Naive thymus-derived CD4-positive, alpha-beta T cell (primary cell): ENCODE data around the gene WSCD1. TPM values are rescaled to one million over a fixed set of nuclear protein-coding genes. Genes with fewer than 3 reads are reported as not detected.

Experiments used
- ATAC-seq: fragments of 150-1000 bp; cut with Tn5 transposase; 2 replicates; pipeline ENCODE4 v1.10.0; 2021; ENCODE audit warnings: mild to moderate bottlenecking, moderate library complexity
- CTCF ChIA-PET: fragments of 350-600 bp; sonication (Branson Sonifier 250); formaldehyde crosslinking; loops from one replicate; lab custom pipeline; 2021; ENCODE audit warnings: antibody characterized with exemption; lab: Charles Lee
- POLR2A ChIA-PET: fragments of 350-600 bp; sonication (Branson Sonifier 250); formaldehyde crosslinking; loops from one replicate; lab custom pipeline; 2021; ENCODE audit warnings: antibody characterized with exemption, inconsistent platforms; lab: Charles Lee
- DNase-seq, 9 donors: peaks; one replicate each; pipeline versions ENCODE4 v3.0.0 to v3.0.0-alpha.2; 2020 to 2022; ENCODE audit warnings: mixed read lengths in 1 of 9
- H3K27ac ChIP-seq: one replicate; pipeline ENCODE4 v1.7.0; 2013; ENCODE audit warnings: mild to moderate bottlenecking, low read depth, low read length, moderate library complexity
- H3K27me3 ChIP-seq, 2 donors: one replicate each; pipeline ENCODE4 v1.7.0; 2013; ENCODE audit warnings: low read length in 2 of 2, mild to moderate bottlenecking in 2 of 2, moderate library complexity in 2 of 2; ENCODE audit not compliant: control insufficient read depth in 2 of 2, insufficient read depth in 2 of 2
- H3K36me3 ChIP-seq, 3 experiments: 1 replicate in 2 of 3; 2 replicates in 1 of 3; pipeline ENCODE4 v1.7.0; 2013; ENCODE audit warnings: low read length in 3 of 3, mild to moderate bottlenecking in 3 of 3, moderate library complexity in 1 of 3; ENCODE audit not compliant: insufficient read depth in 3 of 3, control insufficient read depth in 2 of 3
- H3K4me1 ChIP-seq, 2 donors: one replicate each; pipeline ENCODE4 v1.7.0; 2013; ENCODE audit warnings: low read length in 2 of 2, mild to moderate bottlenecking in 2 of 2, moderate library complexity in 1 of 2; ENCODE audit not compliant: control insufficient read depth in 2 of 2, insufficient read depth in 2 of 2
- H3K4me3 ChIP-seq: 2 replicates; pipeline ENCODE4 v1.7.0; 2013; ENCODE audit warnings: mild to moderate bottlenecking, low read length
- H3K9me3 ChIP-seq, 3 experiments: 1 replicate in 2 of 3; 2 replicates in 1 of 3; pipeline ENCODE4 v1.7.0; 2013; ENCODE audit warnings: low read length in 3 of 3; ENCODE audit not compliant: control insufficient read depth in 2 of 3
- H3K27ac Mint-ChIP-seq, 9 donors: one replicate each; pipeline ENCODE4 v1.8.0; 2020 to 2022; ENCODE audit warnings: mixed read lengths in 9 of 9, mild to moderate bottlenecking in 8 of 9, moderate library complexity in 5 of 9, inconsistent platforms in 2 of 9
- H3K27me3 Mint-ChIP-seq, 5 donors: one replicate each; pipeline ENCODE4 v1.8.0; 2021 to 2022; ENCODE audit warnings: mixed read lengths in 5 of 5, mild to moderate bottlenecking in 1 of 5
- H3K36me3 Mint-ChIP-seq, 5 donors: one replicate each; pipeline ENCODE4 v1.8.0; 2020 to 2022; ENCODE audit warnings: mixed read lengths in 5 of 5, mild to moderate bottlenecking in 3 of 5, inconsistent platforms in 1 of 5
- H3K4me1 Mint-ChIP-seq, 7 donors: one replicate each; pipeline ENCODE4 v1.8.0; 2020 to 2022; ENCODE audit warnings: mixed read lengths in 7 of 7, mild to moderate bottlenecking in 3 of 7, inconsistent platforms in 1 of 7
- H3K4me3 Mint-ChIP-seq, 10 donors: one replicate each; pipeline ENCODE4 v1.8.0; 2020 to 2022; ENCODE audit warnings: mild to moderate bottlenecking in 10 of 10, mixed read lengths in 10 of 10, moderate library complexity in 6 of 10, inconsistent platforms in 2 of 10
- H3K9me3 Mint-ChIP-seq, 11 donors: one replicate each; pipeline ENCODE4 v1.8.0; 2020 to 2022; ENCODE audit warnings: mixed read lengths in 11 of 11, mild to moderate bottlenecking in 4 of 11, inconsistent platforms in 1 of 11, moderate library complexity in 1 of 11
- intact Hi-C, 2 donors: fragments of 100-400 bp; cut with micrococcal nuclease; formaldehyde crosslinking; loops; one replicate each; pipeline ENCODE4 v1.15.1; 2023
- polyA plus RNA-seq, 2 donors: library from polyadenylated mRNA; unstranded; fragments of 300-500 nt; fragmentation: Illumina TruSeq; gene quantifications; one replicate each; pipeline ENCODE4 v1.2.3, GENCODE V29; 2021
- total RNA-seq, 6 experiments: library from RNA in 5 of 6; stranded (reverse) in 5 of 6; gene quantifications; 1 replicate in 5 of 6; 2 replicates in 1 of 6; pipeline ENCODE4 v1.2.3 and lab custom pipeline; 2021 to 2026

The WSCD1 gene
- total and polyA plus RNA-seq, 7 experiments from 2014 or later, result 0.13 to 0.73 (median 0.27) TPM; not detected in 2

- CTCF ChIA-PET, result no interaction called here
- H3K4me3 ChIP-seq, result no peak overlapping the region
- intact Hi-C loops, result no loop called here
- Mint-ChIP-seq H3K4me1 (no peaks in the 10 kb centered on the region), H3K27ac (no peak overlapping the region), H3K36me3 (peaks cover 0 to 6% (median 0%) of the 10 kb centered on the region in 5 donors), H3K9me3 (peaks cover 0 to 29% (median 14%) of the 10 kb centered on the region in 11 donors), H3K4me3 (no peak overlapping the region), H3K27me3 (peaks cover 0 to 14% (median 9%) of the 10 kb centered on the region in 5 donors)
- POLR2A ChIA-PET, result no interaction called here
- H3K36me3 ChIP-seq, result no peaks in the 10 kb centered on the region
- no peak for ATAC-seq
- H3K27me3 ChIP-seq, result no peaks in the 10 kb centered on the region
- H3K9me3 ChIP-seq, result peaks cover 0 to 7% (median 5%) of the 10 kb centered on the region in 3 experiments
- H3K4me1 ChIP-seq, result no peaks in the 10 kb centered on the region
- H3K27ac ChIP-seq, result no peak overlapping the region
- no peak for DNase-seq
Measured at GRCh38 chr17:6126768-6127167, 56.6 kb downstream of the WSCD1 start.

DNA sequence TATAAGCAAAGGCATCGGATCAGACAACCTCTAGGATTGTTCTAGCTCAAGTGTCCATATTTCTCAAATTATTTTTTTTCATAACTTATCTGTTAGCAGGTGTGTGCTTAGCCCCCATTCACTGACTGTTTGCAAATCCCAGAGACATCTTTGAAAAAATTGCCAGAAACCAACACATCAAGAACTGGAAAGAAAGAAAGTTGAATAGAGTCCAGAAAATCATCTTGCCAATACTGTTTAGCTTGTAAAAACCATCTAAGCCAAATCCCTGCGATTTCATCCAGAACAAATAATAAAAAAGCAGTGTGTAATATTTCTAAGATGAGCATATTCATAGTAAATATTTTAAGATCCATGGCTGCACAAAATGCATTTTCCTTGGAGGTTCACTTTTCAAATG lies 64.5 kb downstream of the WSCD1 start:
- ATAC-seq (no peak), DNase-seq (no peak)
- Mint-ChIP-seq H3K27ac (no peak overlapping the region), H3K27me3 (peaks cover 0 to 52% (median 30%) of the 10 kb centered on the region in 5 donors), H3K36me3 (no peaks in the 10 kb centered on the region), H3K4me3 (no peak overlapping the region), H3K9me3 (peaks cover 0 to 2% (median 0%) of the 10 kb centered on the region in 11 donors), H3K4me1 (no peaks in the 10 kb centered on the region)
- intact Hi-C loops, result no loop called here
- H3K4me3 ChIP-seq, result no peak overlapping the region
- H3K27ac ChIP-seq, result no peak overlapping the region
- ChIA-PET CTCF (no interaction called here), POLR2A (no interaction called here)
- no peaks in the 10 kb centered on the region for H3K36me3 ChIP-seq
- no peaks in the 10 kb centered on the region for H3K4me1 ChIP-seq
- H3K27me3 ChIP-seq, result peaks cover 0 to 3% of the 10 kb centered on the region in 2 donors
- no peaks in the 10 kb centered on the region for H3K9me3 ChIP-seq

DNA sequence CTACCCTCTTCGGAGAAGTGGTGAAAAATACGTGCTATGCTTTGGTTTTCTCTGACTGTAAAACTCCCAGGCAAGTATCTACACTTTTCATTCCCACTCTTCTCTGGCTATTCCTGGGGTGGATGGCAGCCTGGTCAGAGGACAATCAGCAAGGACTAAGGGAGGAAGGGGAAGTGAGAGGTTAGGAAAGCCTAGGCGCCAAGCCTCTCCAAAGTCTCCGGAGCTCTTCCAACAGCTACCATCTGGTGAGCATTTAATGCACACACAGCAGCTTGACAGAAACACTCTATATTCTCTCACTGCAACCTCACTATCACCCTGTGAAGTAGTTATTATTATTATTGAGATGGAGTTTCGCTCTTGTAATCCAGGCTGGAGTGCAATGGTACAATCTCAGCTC lies 65.1 kb downstream of the WSCD1 start:
- H3K9me3 Mint-ChIP-seq, result peaks cover 0 to 2% (median 0%) of the 10 kb centered on the region in 11 donors
- H3K4me3 ChIP-seq, result no peak overlapping the region
- no peak overlapping the region for H3K4me3 Mint-ChIP-seq
- H3K27ac ChIP-seq, result no peak overlapping the region
- CTCF ChIA-PET, result no interaction called here
- no peak overlapping the region for H3K27ac Mint-ChIP-seq
- POLR2A ChIA-PET, result no interaction called here
- H3K36me3 Mint-ChIP-seq, result no peaks in the 10 kb centered on the region
- no peaks in the 10 kb centered on the region for H3K4me1 Mint-ChIP-seq
- no peaks in the 10 kb centered on the region for H3K36me3 ChIP-seq
- intact Hi-C loops, result no loop called here
- peaks cover 0 to 3% of the 10 kb centered on the region in 2 donors for H3K27me3 ChIP-seq
- DNase-seq, result no peak
- no peaks in the 10 kb centered on the region for H3K4me1 ChIP-seq
- no peaks in the 10 kb centered on the region for H3K9me3 ChIP-seq
- peaks cover 0 to 56% (median 32%) of the 10 kb centered on the region in 5 donors for H3K27me3 Mint-ChIP-seq
- ATAC-seq, result no peak

DNA sequence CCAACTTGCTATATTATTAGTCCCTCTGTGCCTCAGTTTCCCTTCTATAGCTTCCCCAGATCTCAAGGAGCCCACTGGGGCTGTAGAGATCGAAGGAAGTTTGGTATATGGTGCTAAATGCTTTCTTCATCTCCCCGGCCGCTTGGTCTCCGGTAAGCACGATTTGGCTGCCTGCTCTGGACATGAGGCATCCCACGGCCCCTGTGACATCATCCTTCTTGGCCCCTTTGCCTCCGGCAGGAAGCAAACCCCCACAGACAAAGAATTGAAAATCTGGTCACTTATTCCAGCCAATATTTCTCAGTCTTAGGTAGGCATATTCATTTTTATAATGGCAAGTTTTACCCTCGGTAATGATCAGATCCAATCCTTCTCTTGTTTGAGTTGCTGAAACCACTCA lies 65.8 kb downstream of the WSCD1 start:
- Histone ChIP-seq H3K27ac (no peak overlapping the region), H3K4me3 (no peak overlapping the region), H3K27me3 (peaks cover 0 to 3% of the 10 kb centered on the region in 2 donors), H3K4me1 (no peaks in the 10 kb centered on the region), H3K36me3 (no peaks in the 10 kb centered on the region), H3K9me3 (no peaks in the 10 kb centered on the region)
- no peaks in the 10 kb centered on the region for H3K36me3 Mint-ChIP-seq
- DNase-seq, result no peak
- POLR2A ChIA-PET, result no interaction called here
- CTCF ChIA-PET, result no interaction called here
- ATAC-seq, result no peak
- H3K4me3 Mint-ChIP-seq, result no peak overlapping the region
- peaks cover 0 to 2% (median 0%) of the 10 kb centered on the region in 11 donors for H3K9me3 Mint-ChIP-seq
- peaks cover 0 to 55% (median 31%) of the 10 kb centered on the region in 5 donors for H3K27me3 Mint-ChIP-seq
- H3K27ac Mint-ChIP-seq, result no peak overlapping the region
- no peaks in the 10 kb centered on the region for H3K4me1 Mint-ChIP-seq
- intact Hi-C loops, result no loop called here

DNA sequence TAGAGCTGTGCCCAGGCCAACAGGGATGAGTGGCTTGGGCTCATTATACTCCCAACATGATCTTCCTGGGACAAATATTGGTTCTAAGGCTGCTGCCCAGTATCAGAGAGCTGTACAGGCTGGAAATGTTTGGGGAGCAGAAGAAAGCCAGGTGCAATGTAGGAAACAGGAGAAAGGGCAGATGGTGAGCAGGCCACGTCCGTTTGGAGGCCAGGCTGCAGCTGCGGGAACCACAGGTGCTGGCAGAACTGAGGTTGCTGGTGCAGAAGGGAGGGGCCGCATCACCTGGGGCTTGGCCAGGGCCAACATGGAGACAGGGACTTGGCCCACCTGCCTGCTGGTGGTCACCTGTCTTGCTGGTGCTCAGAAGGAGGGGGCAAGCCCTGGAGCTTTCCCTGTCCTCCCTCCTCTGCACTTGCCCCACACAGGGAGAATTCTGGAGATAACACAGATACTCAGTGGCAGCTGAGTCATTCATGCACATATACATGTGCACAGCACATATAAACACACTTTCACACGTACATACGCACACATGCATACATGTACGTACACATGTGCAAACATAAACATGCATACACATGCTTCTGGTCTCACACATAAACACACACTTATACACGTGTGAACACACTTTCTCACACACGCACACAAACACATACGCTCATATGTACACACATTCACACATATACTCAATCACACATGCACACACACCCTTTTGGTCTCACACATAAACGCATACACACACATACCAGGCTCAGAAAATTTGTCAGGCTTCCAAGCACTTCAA lies 67.7 kb downstream of the WSCD1 start:
- H3K9me3 Mint-ChIP-seq, result peaks cover 0 to 2% (median 0%) of the 10 kb centered on the region in 11 donors
- intact Hi-C loops, result no loop called here
- no peak overlapping the region for H3K4me3 Mint-ChIP-seq
- no peak overlapping the region for H3K27ac Mint-ChIP-seq
- DNase-seq (no peak), ATAC-seq (no peak)
- no peaks in the 10 kb centered on the region for H3K9me3 ChIP-seq
- ChIA-PET POLR2A (no interaction called here), CTCF (no interaction called here)
- no peak overlapping the region for H3K27ac ChIP-seq
- H3K36me3 Mint-ChIP-seq, result no peaks in the 10 kb centered on the region
- no peaks in the 10 kb centered on the region for H3K4me1 Mint-ChIP-seq
- H3K4me3 ChIP-seq, result no peak overlapping the region
- no peaks in the 10 kb centered on the region for H3K4me1 ChIP-seq
- peaks cover 0 to 3% of the 10 kb centered on the region in 2 donors for H3K27me3 ChIP-seq
- H3K36me3 ChIP-seq, result no peaks in the 10 kb centered on the region
- peaks cover 0 to 48% (median 25%) of the 10 kb centered on the region in 5 donors for H3K27me3 Mint-ChIP-seq

GRCh38 chr17:6138761-6139446 lies 68.7 kb downstream of the WSCD1 start:
- no peaks in the 10 kb centered on the region for H3K36me3 Mint-ChIP-seq
- no peak overlapping the region for H3K4me3 Mint-ChIP-seq
- ChIA-PET CTCF (no interaction called here), POLR2A (no interaction called here)
- DNase-seq, result no peak
- H3K9me3 Mint-ChIP-seq, result peaks cover 0 to 3% (median 0%) of the 10 kb centered on the region in 11 donors
- H3K27me3 Mint-ChIP-seq, result peaks cover 0 to 41% (median 21%) of the 10 kb centered on the region in 5 donors
- H3K4me1 Mint-ChIP-seq, result no peaks in the 10 kb centered on the region
- Histone ChIP-seq H3K4me3 (no peak overlapping the region), H3K4me1 (no peaks in the 10 kb centered on the region), H3K9me3 (no peaks in the 10 kb centered on the region), H3K27ac (no peak overlapping the region), H3K36me3 (no peaks in the 10 kb centered on the region), H3K27me3 (peaks cover 0 to 3% of the 10 kb centered on the region in 2 donors)
- no peak for ATAC-seq
- H3K27ac Mint-ChIP-seq, result no peak overlapping the region
- intact Hi-C loops, result no loop called here
